Skin of body (tissue), 2 donors: Measurements from ENCODE around the gene PTPRN2. TPM values are rescaled to one million over a fixed set of nuclear protein-coding genes. Genes with fewer than 3 reads are reported as not detected.
"Not testable (repeated sequence)": the region's sequence is repeated elsewhere in the genome, so short reads cannot be mapped to it uniquely, and the experiment has no call there.

Source experiments
- DNase-seq: peaks from one replicate; lab custom pipeline; 2025; lab: John Stamatoyannopoulos, UW
- total RNA-seq: library from RNA; depleted of rRNA; stranded (reverse); fragments of >200 nt; gene quantifications from one replicate; pipeline ENCODE4 v1.2.3, GENCODE V29; 2014

Gene PTPRN2
- total RNA-seq, 1 donor from 2014 or later = 0.99 TPM

DNA sequence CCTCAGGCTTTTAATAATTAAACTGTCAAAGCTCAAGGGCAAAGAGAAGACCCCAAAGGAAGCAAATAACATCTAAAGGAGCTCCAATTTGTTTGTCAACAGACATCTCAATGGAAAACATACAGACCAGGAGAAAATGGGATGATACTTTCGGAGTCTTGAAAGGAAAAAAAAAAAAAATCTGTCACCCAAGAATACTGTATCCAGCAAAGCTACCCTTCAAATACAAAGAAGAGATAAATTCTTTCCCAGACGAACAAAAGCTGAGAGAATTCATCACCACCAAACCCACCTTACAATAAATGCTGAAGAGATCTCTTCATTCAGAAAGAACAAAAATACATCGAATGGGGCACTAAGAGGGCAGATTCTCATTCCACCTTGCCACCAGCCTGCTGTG lies 232.8 kb downstream of the PTPRN2 start:
- no peak for DNase-seq

- no peak for DNase-seq
Measured at GRCh38 chr7:158353606-158354570, 233.7 kb downstream of the PTPRN2 start.

DNA sequence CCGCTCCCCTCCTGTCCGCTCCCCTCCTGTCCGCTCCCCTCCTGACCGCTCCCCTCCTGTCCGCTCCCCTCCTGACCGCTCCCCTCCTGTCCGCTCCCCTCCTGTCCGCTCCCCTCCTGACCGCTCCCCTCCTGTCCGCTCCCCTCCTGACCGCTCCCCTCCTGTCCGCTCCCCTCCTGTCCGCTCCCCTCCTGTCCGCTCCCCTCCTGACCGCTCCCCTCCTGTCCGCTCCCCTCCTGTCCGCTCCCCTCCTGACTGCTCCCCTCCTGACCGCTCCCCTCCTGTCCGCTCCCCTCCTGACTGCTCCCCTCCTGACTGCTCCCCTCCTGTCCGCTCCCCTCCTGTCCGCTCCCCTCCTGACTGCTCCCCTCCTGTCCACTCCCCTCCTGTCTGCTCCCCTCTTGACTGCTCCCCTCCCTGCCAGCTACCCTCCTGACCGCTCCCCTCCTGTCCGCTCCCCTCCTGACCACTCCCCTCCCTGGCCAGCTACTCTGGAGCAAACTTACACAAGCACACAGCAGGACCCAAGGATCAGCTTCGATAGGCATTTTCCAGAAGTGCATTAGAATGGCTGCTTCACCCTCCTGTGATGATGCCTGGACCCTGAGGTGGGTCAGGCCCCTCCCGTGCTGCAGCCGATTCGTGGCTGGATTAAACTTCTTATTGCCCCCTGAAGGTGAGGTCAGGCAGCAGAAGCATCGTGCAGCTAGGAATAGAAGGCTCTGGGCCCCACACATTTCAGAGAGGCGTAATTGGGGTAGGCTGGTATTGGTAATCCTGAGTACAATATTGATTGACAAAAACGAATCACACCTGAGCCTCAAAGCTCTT lies 235.5 kb downstream of the PTPRN2 start:
- not testable (repeated sequence) for DNase-seq

DNA sequence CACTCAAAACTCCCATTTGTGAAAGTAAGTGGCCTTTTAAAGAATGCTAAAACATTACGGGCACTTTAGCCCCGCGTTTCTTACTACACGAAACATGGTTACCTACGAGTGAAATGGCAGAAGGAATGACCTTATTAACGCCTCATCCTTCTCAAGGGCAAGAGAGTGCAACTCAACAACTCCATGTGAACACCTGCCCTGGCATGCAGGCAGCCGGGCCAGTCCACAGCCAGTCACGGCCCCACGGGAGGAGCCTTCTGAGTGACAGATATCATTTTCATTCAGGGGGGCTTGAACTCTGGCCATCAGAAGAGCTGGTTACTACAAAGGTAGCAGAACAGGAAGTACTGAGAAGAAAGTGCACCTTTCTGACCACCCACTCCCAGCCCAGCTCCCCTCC lies 236.1 kb downstream of the PTPRN2 start:
- DNase-seq = no peak

DNA sequence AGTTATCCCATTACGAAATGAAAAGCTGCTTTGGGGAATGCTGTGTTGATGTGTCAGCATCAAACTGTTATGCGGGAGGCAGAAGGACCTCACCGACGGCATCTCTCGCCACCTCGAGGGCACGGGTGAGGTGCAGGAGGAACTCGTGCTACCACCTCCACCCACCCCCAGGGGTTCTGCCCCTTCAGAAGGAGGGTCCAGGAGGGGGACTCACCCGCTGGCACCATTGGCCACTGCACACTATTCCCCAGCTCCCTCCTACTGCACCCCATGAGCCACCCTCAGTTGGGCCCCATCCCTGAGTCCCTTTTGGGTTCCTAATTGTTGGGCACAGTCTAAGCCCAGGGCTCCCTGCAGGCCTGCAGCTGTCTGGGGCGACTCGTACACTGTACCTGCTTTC lies 236.6 kb downstream of the PTPRN2 start:
- no peak for DNase-seq

GRCh38 chr7:158350166-158350900 lies 237.3 kb downstream of the PTPRN2 start:
- no peak for DNase-seq

GRCh38 chr7:158348446-158348845 lies 239.2 kb downstream of the PTPRN2 start:
- DNase-seq = no peak

DNA sequence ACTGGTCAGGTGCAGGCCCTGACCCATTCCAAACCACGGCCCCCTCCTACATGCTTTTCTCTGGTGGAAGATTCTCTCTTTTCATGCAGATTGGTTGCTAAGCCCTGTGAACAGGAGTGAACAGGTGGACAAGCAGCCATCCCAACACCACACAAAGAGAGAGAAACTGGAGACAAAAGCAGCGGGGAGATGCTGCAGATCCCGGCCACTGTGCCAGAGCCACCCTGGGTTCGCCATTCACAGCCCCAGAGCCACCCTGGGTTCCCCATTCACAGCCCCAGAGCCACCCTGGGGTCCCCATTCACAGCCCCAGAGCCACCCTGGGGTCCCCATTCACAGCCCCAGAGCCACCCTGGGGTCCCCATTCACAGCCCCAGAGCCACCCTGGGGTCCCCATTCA lies 239.6 kb downstream of the PTPRN2 start:
- DNase-seq = not testable (repeated sequence)

DNA sequence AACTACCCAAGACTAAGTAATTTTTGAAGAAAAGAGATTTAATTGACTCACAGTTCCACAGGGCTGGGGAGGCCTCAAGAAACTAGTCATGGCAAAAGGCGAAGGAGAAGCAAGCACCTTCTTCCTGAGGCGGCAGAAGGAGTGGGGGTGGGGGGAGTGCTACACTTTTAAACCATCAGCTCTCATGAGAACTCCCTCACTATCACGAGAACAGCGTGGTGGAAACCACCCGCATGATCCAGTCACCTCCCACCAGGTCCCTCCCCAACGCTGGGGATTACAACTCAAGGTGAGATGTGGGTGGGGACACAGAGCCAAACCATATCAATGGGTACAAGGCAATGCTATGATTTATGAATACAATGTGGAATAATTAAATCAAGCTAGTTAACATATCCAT lies 241.9 kb downstream of the PTPRN2 start:
- no peak for DNase-seq

GRCh38 chr7:158344706-158345300 lies 242.8 kb downstream of the PTPRN2 start:
- DNase-seq = no peak

GRCh38 chr7:158343936-158344455 lies 243.6 kb downstream of the PTPRN2 start:
- DNase-seq = no peak

GRCh38 chr7:158343526-158343925 lies 244.1 kb downstream of the PTPRN2 start:
- no peak for DNase-seq

DNA sequence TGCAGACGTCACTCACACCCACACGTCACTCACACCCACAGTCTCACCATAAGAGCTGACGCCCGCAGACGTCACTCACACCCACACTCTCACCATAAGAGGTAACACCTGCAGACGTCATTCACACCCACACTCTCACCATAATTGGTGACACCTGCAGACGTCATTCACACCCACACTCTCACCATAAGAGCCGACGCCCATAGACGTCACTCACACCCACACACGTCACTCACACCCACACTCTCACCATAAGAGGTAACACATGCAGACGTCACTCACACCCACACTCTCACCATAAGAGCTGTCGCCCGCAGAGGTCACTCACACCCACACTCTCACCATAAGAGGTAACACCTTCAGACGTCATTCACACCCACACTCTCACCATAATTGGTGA lies 246.5 kb downstream of the PTPRN2 start:
- DNase-seq = not testable (repeated sequence)

DNA sequence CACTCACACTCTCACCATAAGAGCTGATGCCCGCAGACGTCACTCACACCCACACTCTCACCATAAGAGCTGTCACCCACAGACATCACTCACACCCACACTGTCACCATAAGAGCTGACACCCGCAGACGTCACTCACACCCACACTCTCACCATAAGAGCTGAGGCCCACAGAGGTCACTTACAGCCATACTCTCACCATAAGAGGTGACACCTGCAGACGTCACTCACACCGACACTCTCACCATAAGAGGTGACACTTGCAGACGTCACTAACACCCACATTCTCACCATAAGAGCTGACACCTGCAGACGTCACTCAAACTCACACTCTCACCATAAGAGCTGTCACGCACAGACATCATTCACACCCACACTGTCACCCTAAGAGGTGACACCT lies 250.7 kb downstream of the PTPRN2 start:
- not testable (repeated sequence) for DNase-seq

DNA sequence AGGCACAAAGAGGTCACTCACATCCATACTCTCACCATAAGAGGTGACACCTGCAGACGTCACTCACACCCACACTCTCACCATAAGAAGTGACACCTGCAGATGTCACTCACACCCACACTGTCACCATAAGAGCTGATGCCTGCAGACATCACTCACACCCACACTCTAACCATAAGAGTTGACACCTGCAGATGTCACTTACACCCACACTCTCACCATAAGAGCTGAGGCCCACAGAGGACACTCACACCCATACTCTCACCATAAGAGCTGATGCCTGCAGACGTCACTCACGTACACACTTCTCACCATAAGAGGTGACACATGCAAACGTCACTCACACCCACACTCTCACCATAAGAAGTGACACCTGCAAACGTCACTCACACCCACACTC lies 255.1 kb downstream of the PTPRN2 start:
- not testable (repeated sequence) for DNase-seq

DNA sequence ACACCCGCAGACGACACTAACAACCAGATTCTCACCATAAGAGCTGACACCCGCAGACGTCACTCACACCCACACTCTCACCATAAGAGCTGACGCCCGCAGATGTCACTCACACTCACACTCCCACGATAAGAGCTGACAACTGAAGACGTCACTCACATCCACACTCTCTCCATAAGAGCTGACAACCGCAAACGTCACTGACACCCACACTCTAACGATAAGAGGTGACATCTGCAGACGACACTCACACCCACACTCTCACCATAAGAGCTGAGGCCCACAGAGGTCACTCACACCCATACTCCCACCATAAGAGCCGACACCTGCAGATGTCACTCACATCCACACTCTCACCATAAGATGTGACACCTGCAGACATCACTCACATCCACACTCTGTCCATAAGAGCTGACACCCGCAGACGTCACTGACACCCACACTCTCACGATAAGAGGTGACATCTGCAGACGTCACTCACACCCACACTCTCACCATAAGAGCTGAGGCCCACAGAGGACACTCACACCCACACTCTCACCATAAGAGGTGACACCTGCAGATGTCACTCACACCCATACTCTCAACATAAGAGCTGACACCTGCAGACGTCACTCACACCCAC lies 255.7 kb downstream of the PTPRN2 start:
- DNase-seq = not testable (repeated sequence)

DNA sequence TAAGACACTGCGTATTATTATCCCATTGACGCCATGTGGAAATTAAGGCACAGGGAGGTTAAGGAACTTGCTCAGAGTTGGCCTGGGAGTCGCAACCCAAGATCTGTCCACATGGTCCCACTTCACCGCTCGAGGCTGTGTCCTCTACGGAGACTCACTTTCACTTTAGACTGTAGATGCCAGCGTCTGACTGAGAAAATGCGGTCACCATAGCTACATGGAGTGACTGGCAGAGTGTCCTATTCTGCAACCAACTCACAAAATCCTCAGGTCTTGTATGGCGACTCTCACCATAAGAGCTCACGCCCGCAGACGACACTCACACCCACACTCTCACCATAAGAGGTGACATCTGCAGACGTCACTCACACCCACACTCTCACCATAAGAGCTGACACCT lies 257.9 kb downstream of the PTPRN2 start:
- no peak for DNase-seq

DNA sequence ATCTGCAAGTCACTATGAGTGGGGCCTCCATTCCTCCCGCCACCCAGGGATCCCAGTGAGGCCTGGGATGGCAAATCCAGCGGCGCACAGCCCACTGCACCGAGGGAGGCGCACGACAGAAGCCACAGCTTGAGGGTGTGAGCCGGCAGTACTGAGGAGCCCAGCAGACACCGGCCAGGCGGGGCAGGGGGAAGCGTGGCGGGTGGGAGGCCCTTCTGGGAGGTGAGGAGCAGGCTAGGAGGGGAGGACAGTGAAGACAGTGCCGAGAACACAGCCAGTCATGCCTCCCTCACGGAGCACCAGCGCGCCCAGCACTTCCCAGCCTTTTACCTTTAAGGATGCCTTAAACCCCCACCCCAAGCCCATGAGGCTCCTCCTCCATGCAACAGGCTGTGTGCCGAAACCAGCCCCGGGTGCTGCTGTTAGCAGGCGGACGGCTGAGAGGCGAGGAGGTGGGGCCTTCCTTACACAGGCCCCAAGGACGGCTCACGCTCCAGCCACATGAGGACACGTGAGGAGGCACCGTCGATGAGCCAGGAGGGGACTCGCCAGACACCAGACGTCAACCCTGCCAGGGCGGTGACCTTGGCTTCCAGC lies 258.5 kb downstream of the PTPRN2 start:
- no peak for DNase-seq

- no peak for DNase-seq
Measured at GRCh38 chr7:158328376-158329013, 259.1 kb downstream of the PTPRN2 start.
